Vagina (tissue), 2 donors: ENCODE data around the gene FRMD4A. TPM values are rescaled to one million over a fixed set of nuclear protein-coding genes. Genes with fewer than 3 reads are reported as not detected.

Experiments
- DNase-seq, 2 donors: peaks; one replicate each; pipeline ENCODE4 v3.0.0-alpha.2; 2017; ENCODE audit errors: extremely low spot score in 2 of 2
- H3K27ac ChIP-seq: fragments of 200-600 bp; sonication (generic); one replicate; pipeline ENCODE4 v1.5.1; 2019
- H3K27me3 ChIP-seq: fragments of 200-600 bp; sonication (generic); one replicate; pipeline ENCODE4 v1.5.1; 2019
- H3K36me3 ChIP-seq, 2 donors: fragments of 200-600 bp; sonication (generic); one replicate each; pipeline ENCODE4 v1.5.1; 2017 to 2019
- H3K4me1 ChIP-seq: fragments of 200-600 bp; sonication (generic); one replicate; pipeline ENCODE4 v1.5.1; 2019
- H3K4me3 ChIP-seq, 2 donors: fragments of 200-600 bp; sonication (generic); 1 replicate in 1 of 2; 2 replicates in 1 of 2; pipeline ENCODE4 v1.5.1; 2016 to 2019
- H3K9me3 ChIP-seq: fragments of 200-600 bp; sonication (generic); one replicate; pipeline ENCODE4 v1.5.1; 2019
- CTCF ChIP-seq, 3 experiments: fragments of 450-650 bp in 2 of 3; fragments of 200-600 bp in 1 of 3; sonication (generic) in 1 of 3; IDR thresholded peaks; one replicate each; pipeline ENCODE4 v1.5.1; 2017 to 2019; ENCODE audit warnings: antibody characterized with exemption in 3 of 3, mild to moderate bottlenecking in 2 of 3, moderate library complexity in 2 of 3
- POLR2A ChIP-seq, 2 donors: fragments of 450-650 bp; IDR thresholded peaks; one replicate each; pipeline ENCODE4 v1.6.1; 2017; ENCODE audit warnings: antibody characterized with exemption in 2 of 2, mild to moderate bottlenecking in 2 of 2, moderate library complexity in 2 of 2
- POLR2AphosphoS5 ChIP-seq, 2 donors: sonication (generic); formaldehyde crosslinking; IDR thresholded peaks; one replicate each; pipeline ENCODE4 v1.9.0; 2017; ENCODE audit warnings: antibody characterized with exemption in 2 of 2, mild to moderate bottlenecking in 2 of 2, low read depth in 1 of 2; ENCODE audit not compliant: insufficient read depth in 1 of 2
- intact Hi-C: fragments of 100-400 bp; cut with DNase I; formaldehyde crosslinking; loops from one replicate; pipeline ENCODE4 v1.15.1; 2023
- small RNA-seq: library from RNA; depleted of rRNA; stranded (forward); fragments of <200 nt; gene quantifications from one replicate; pipeline ENCODE3, GENCODE V24; 2016
- total RNA-seq: library from RNA; depleted of rRNA; stranded (reverse); fragments of >200 nt; gene quantifications from one replicate; pipeline ENCODE4 v1.2.3, GENCODE V29; 2016

FRMD4A gene
- total RNA-seq, 1 donor from 2014 or later = 24.8 TPM

- no peak overlapping the region for H3K27ac ChIP-seq
- no peak overlapping the region for H3K4me3 ChIP-seq
- no peak for DNase-seq
- no peaks in the 10 kb centered on the region for H3K4me1 ChIP-seq
- TF ChIP-seq CTCF (IDR thresholded peaks at IDR 0.05) (no peak), POLR2A (IDR thresholded peaks at IDR 0.05) (no peak), POLR2AphosphoS5 (IDR thresholded peaks at IDR 0.05; ENCODE audit: insufficient read depth in 1 of 2, low read depth in 1 of 2) (no peak)
- peaks cover 0 to 9% of the 10 kb centered on the region in 2 donors for H3K36me3 ChIP-seq
- intact Hi-C loops = no loop called here
- no peaks in the 10 kb centered on the region for H3K27me3 ChIP-seq
- H3K9me3 ChIP-seq = no peaks in the 10 kb centered on the region
Measured at GRCh38 chr10:13597909-13598308, 732.8 kb downstream of the FRMD4A start.

- H3K36me3 ChIP-seq = no peaks in the 10 kb centered on the region
- no peak overlapping the region for H3K4me3 ChIP-seq
- intact Hi-C loops = no loop called here
- H3K27me3 ChIP-seq = no peaks in the 10 kb centered on the region
- H3K9me3 ChIP-seq = no peaks in the 10 kb centered on the region
- peaks cover 3% of the 10 kb centered on the region for H3K4me1 ChIP-seq
- no peak for DNase-seq
- no peak for TF ChIP-seq POLR2A (IDR thresholded peaks at IDR 0.05)
- TF ChIP-seq CTCF (IDR thresholded peaks at IDR 0.05) = no peak
- H3K27ac ChIP-seq = no peak overlapping the region
Measured at GRCh38 chr10:13594641-13595040, 736.1 kb downstream of the FRMD4A start.

Small RNAs within 50 kb of the gene (small RNA-seq; reads per million reads assigned to genes)
- not detected for gene RNA5SP301
